ENCODE measurements around the gene CREB3L4.

DNA sequence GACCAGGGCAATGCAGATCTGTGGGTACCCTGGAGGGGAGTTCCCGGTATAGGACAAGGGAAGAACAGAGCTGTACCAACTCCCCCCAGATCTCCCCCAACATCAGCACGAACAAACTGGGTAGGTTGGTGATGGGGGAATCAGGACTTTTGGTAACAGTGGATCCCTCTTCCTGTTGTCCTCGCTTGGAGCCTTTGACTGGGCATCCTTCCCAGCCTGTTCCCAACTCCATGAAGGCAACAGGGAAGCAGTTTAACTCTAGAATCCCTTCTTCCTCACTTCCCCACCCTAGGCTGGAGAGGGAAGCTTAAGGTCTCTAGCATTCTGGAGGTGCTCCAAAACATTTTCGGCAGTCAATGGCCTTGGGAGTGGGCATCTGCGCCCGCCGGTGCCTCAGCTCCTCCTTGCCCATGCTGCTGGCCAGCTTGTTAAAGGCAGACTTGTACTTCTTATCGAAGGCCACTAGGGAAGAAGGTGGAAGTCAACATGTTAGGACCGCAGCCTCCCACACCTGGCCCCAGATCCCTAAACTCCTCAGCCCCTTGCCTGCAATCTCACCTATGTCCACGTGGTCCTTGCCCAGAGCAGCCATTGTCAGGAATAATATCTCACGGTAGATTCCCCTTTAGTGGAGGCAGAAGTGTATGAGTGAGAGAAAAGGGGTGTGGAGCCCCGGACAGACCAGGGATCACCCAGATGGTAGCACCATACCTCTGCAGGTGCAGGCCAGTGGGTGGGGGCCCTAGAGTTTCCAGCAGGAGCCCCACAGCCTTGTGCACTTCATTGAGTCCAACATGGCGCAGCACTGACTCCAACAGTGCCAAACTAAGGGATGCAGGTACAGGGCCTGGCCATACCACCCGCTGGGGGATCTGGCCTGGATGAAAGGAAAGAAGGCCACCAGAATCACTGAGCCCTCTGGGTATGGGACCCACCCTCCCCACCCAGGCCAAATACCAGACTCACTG, 37.4 kb upstream of the CREB3L4 start:
- TF ChIP-seq CTCF (IDR thresholded peaks at IDR 0.05; ENCODE audit: low read depth, low read length, poor library complexity, severe bottlenecking), result peak; percentile 17
- no peak for TF ChIP-seq EZH2phosphoT487 (IDR thresholded peaks at IDR 0.05; ENCODE audit: borderline replicate concordance, low read length)
